Activated CD4-positive, alpha-beta memory T cell treated with anti-CD3 and anti-CD28 coated beads for 36 hours (primary cell): ENCODE results near the gene LKAAEAR1. TPM values are rescaled to one million over a fixed set of nuclear protein-coding genes. Genes with fewer than 3 reads are reported as not detected.
A peak's percentile ranks its signal among the peaks of the same experiment; 100 is the strongest.

ENCODE experiments used
- CTCF ChIA-PET: fragments of 350-600 bp; sonication (Branson Sonifier 250); formaldehyde crosslinking; loops from one replicate; lab custom pipeline; 2021; ENCODE audit warnings: antibody characterized with exemption, inconsistent platforms; lab: Charles Lee
- POLR2A ChIA-PET: fragments of 350-600 bp; sonication (Branson Sonifier 250); formaldehyde crosslinking; loops from one replicate; lab custom pipeline; 2021; ENCODE audit warnings: antibody characterized with exemption; lab: Charles Lee
- DNase-seq: peaks from one replicate; pipeline ENCODE4 v3.0.0-alpha.2; 2020
- H3K27ac Mint-ChIP-seq: one replicate; pipeline ENCODE4 v1.8.0; 2021; ENCODE audit warnings: mixed read lengths
- H3K27me3 Mint-ChIP-seq: one replicate; pipeline ENCODE4 v1.8.0; 2021; ENCODE audit warnings: mixed read lengths
- H3K36me3 Mint-ChIP-seq: one replicate; pipeline ENCODE4 v1.8.0; 2021; ENCODE audit warnings: mixed read lengths
- H3K4me1 Mint-ChIP-seq: one replicate; pipeline ENCODE4 v1.8.0; 2021; ENCODE audit warnings: low read depth, mixed read lengths
- H3K4me3 Mint-ChIP-seq: one replicate; pipeline ENCODE4 v1.8.0; 2021; ENCODE audit warnings: mild to moderate bottlenecking, mixed read lengths
- H3K9me3 Mint-ChIP-seq: one replicate; pipeline ENCODE4 v1.8.0; 2021; ENCODE audit warnings: mixed read lengths
- intact Hi-C: fragments of 100-400 bp; cut with micrococcal nuclease; formaldehyde crosslinking; loops from one replicate; pipeline ENCODE4 v1.15.1; 2023
- total RNA-seq, 2 experiments: library from RNA; stranded (reverse); gene quantifications; one replicate each; pipeline ENCODE4 v1.2.3, GENCODE V29; 2021

LKAAEAR1 gene
- total RNA-seq, 2 experiments from 2014 or later: not detected

DNA sequence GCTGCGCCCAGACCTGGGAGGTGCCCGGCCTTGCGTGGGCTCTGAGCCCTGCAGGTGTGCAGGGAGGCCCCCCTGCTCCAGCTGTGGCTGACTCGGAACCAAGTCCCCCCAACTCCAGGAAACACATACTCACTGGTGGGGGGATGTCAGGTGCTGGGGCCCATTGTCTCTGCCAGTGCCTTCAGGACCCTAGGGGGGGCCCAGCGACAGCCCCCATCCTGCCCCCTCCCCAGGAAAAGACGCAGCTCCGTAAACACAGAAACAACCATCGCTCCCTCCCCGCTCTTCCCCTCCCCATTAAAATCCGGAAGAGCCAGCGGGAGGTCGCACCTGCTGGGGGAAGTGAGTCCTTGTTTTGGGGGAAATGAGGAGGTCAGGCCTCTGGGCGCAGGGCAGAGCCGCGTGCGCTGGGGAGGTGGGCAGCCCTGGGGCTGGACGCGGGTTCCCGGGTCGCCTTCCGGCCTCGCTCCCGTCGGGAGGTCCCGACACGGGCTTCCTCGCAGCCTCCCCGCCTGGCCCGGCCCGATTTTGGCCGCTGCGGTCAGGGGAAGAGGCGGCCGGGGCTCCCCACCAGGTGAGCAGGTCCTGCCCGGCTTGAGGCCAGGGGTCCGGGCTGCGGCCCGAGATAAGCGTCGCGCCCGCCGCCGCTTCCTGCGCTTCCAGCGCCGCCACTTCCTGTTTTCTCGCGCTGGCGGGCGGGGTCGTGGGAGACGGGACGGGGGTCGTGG is 42.0 kb downstream of the LKAAEAR1 start:
- ChIA-PET CTCF (interaction anchor here (1.6 to 5.0 kb wide), 3 partner anchors 20 to 78 kb away, joined by 4 to 59 read pairs (median 47); partner anchors contain the start of genes PRPF6, SAMD10 and TCEA2), POLR2A (interaction anchor here (1.6 kb wide), 1 partner anchor 20 kb away, joined by 4 read pairs; the partner anchor contains the start of gene TCEA2)
- Mint-ChIP-seq H3K4me1 (peaks cover 12% of the 10 kb centered on the region), H3K27me3 (peaks cover 14% of the 10 kb centered on the region), H3K27ac (peak overlapping the region; percentile 65), H3K4me3 (peak overlapping the region; percentile 74), H3K9me3 (no peaks in the 10 kb centered on the region), H3K36me3 (no peaks in the 10 kb centered on the region)
- no peak for DNase-seq
- intact Hi-C loops: no loop called here

- intact Hi-C loops: no loop called here
- H3K4me3 Mint-ChIP-seq: peak overlapping the region; percentile 74
- H3K36me3 Mint-ChIP-seq: no peaks in the 10 kb centered on the region
- CTCF ChIA-PET: interaction anchor here (0.8 to 5.0 kb wide), 5 partner anchors 9 to 78 kb away, joined by 3 to 59 read pairs (median 8); partner anchors contain the start of genes PRPF6, SAMD10 and TCEA2
- H3K4me1 Mint-ChIP-seq: peaks cover 14% of the 10 kb centered on the region
- no peak overlapping the region for H3K27ac Mint-ChIP-seq
- no peak for DNase-seq
- POLR2A ChIA-PET: no interaction called here
- no peaks in the 10 kb centered on the region for H3K9me3 Mint-ChIP-seq
- peaks cover 9% of the 10 kb centered on the region for H3K27me3 Mint-ChIP-seq
Measured at GRCh38 chr20:64041781-64042053, 42.5 kb downstream of the LKAAEAR1 start.

GRCh38 chr20:64041040-64041780 is 43.0 kb downstream of the LKAAEAR1 start:
- POLR2A ChIA-PET: interaction anchor here (1.4 kb wide), 1 partner anchor 14 kb away, joined by 5 read pairs; no protein-coding TSS in a partner anchor
- CTCF ChIA-PET: interaction anchor here (0.8 to 5.8 kb wide), 7 partner anchors 9 to 79 kb away, joined by 3 to 59 read pairs (median 18); partner anchors contain the start of genes PRPF6, RGS19, SAMD10 and TCEA2
- no peaks in the 10 kb centered on the region for H3K36me3 Mint-ChIP-seq
- peaks cover 19% of the 10 kb centered on the region for H3K4me1 Mint-ChIP-seq
- peak overlapping the region; percentile 74 for H3K4me3 Mint-ChIP-seq
- H3K27me3 Mint-ChIP-seq: peaks cover 6% of the 10 kb centered on the region
- no peaks in the 10 kb centered on the region for H3K9me3 Mint-ChIP-seq
- no peak for DNase-seq
- intact Hi-C loops: no loop called here
- H3K27ac Mint-ChIP-seq: no peak overlapping the region

- no peaks in the 10 kb centered on the region for H3K9me3 Mint-ChIP-seq
- DNase-seq: no peak
- H3K27me3 Mint-ChIP-seq: peaks cover 2% of the 10 kb centered on the region
- H3K4me3 Mint-ChIP-seq: peak overlapping the region; percentile 39
- POLR2A ChIA-PET: interaction anchor here (1.4 kb wide), 1 partner anchor 14 kb away, joined by 5 read pairs; no protein-coding TSS in a partner anchor
- intact Hi-C loops: no loop called here
- H3K36me3 Mint-ChIP-seq: peaks cover under 1% of the 10 kb centered on the region
- H3K4me1 Mint-ChIP-seq: peaks cover 26% of the 10 kb centered on the region
- H3K27ac Mint-ChIP-seq: no peak overlapping the region
- CTCF ChIA-PET: interaction anchor here (0.7 to 5.8 kb wide), 14 partner anchors 8 to 216 kb away, joined by 3 to 59 read pairs (median 8); partner anchors contain the start of genes LKAAEAR1, PCMTD2, PRPF6 and RGS19
Measured at GRCh38 chr20:64040231-64041039, 43.8 kb downstream of the LKAAEAR1 start.

GRCh38 chr20:64039293-64040160 is 44.7 kb downstream of the LKAAEAR1 start:
- Mint-ChIP-seq H3K4me1 (peaks cover 35% of the 10 kb centered on the region), H3K36me3 (peaks cover 1% of the 10 kb centered on the region), H3K27ac (no peak overlapping the region), H3K9me3 (no peaks in the 10 kb centered on the region), H3K4me3 (peak overlapping the region; percentile 60), H3K27me3 (peaks cover 2% of the 10 kb centered on the region)
- ChIA-PET POLR2A (interaction anchor here (1.7 kb wide), 1 partner anchor 18 kb away, joined by 5 read pairs; no protein-coding TSS in a partner anchor), CTCF (interaction anchor here (0.6 to 5.8 kb wide), 29 partner anchors 7 to 519 kb away, joined by 3 to 59 read pairs (median 6); partner anchors contain the start of genes LKAAEAR1, PCMTD2, PPDPF and PRPF6)
- intact Hi-C loops: loop anchor here (1.0 kb wide), 2 partner anchors 18 to 81 kb away; no protein-coding TSS in a partner anchor
- no peak for DNase-seq

GRCh38 chr20:64038565-64039292 is 45.5 kb downstream of the LKAAEAR1 start:
- Mint-ChIP-seq H3K27ac (no peak overlapping the region), H3K4me3 (peak overlapping the region; percentile 60), H3K9me3 (no peaks in the 10 kb centered on the region), H3K4me1 (peaks cover 43% of the 10 kb centered on the region), H3K27me3 (peaks cover 2% of the 10 kb centered on the region), H3K36me3 (peaks cover 6% of the 10 kb centered on the region)
- ChIA-PET CTCF (interaction anchor here (0.6 to 5.8 kb wide), 42 partner anchors 8 to 596 kb away, joined by 3 to 59 read pairs (median 5); partner anchors contain the start of genes LKAAEAR1, PCMTD2, PPDPF and PRPF6), POLR2A (interaction anchor here (0.7 to 1.7 kb wide), 4 partner anchors 18 to 174 kb away, joined by 3 to 13 read pairs (median 4); partner anchors contain the start of genes PRPF6, SAMD10, TCEA2 and TPD52L2)
- intact Hi-C loops: loop anchor here (1.0 kb wide), 3 partner anchors 19 to 82 kb away; no protein-coding TSS in a partner anchor
- peak; percentile 84 for DNase-seq

DNA sequence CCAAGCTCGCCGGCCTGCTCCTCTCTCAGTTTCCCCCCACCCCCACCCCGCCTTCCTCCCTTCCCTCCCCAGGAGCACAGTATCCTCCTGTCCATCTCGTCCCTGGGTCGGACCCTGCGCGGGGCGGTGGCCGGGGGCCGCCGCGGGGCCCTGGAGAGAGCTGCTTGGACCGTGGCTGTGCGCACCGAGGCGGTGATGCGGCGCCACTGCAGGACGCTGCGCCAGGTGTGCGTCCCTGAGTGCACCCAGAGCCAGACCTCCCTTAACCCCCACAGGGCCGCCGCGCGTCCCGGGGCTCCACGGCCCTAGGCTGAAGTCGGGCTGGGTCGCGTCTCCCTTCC is 46.0 kb downstream of the LKAAEAR1 start:
- H3K4me3 Mint-ChIP-seq: no peak overlapping the region
- no peak for DNase-seq
- POLR2A ChIA-PET: interaction anchor here (0.7 to 1.7 kb wide), 4 partner anchors 19 to 173 kb away, joined by 3 to 13 read pairs (median 4); partner anchors contain the start of genes PRPF6, SAMD10, TCEA2 and TPD52L2
- peaks cover 2% of the 10 kb centered on the region for H3K27me3 Mint-ChIP-seq
- peaks cover 9% of the 10 kb centered on the region for H3K36me3 Mint-ChIP-seq
- peaks cover 44% of the 10 kb centered on the region for H3K4me1 Mint-ChIP-seq
- H3K9me3 Mint-ChIP-seq: no peaks in the 10 kb centered on the region
- no peak overlapping the region for H3K27ac Mint-ChIP-seq
- CTCF ChIA-PET: interaction anchor here (0.7 to 5.8 kb wide), 32 partner anchors 9 to 596 kb away, joined by 3 to 59 read pairs (median 6); partner anchors contain the start of genes LKAAEAR1, PRPF6, PTK6 and RGS19
- intact Hi-C loops: loop anchor here (1.0 kb wide), 1 partner anchor 58 kb away; no protein-coding TSS in a partner anchor

DNA sequence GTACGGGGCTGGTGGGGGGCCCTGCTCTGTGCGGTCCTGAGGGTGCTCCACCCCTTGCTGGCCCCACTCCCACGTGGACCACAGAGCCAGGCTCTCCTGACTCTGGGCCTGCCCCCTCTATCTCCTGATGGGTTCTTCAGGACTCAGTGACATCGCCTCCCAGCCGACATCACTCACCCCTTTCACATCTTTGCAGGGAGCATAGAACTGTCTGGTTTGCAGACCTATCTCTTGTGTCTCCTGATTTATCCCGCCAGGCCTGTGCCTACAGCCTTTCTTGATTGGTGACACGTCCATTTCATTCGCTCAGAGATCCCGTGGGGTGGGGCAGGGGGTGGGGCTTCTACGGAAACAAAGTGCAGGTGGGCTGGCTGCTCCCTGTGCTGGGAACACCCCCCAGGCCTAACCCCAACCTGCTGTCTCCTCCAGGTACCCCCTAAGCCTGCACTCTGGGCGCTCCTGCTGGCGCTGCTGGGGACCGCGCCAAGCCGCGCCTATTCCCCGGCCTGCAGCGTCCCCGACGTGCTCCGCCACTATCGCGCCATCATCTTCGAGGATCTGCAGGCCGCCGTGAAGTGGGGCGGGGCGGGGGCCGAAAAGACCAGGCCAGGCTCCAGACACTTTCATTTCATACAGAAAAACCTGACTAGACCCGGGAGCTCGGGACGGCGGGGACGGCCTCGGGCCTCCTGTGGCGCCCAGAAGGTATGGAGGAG is 46.5 kb downstream of the LKAAEAR1 start:
- H3K4me3 Mint-ChIP-seq: peak overlapping the region; percentile 55
- intact Hi-C loops: loop anchor here (1.0 kb wide), 1 partner anchor 57 kb away; no protein-coding TSS in a partner anchor
- peaks cover 2% of the 10 kb centered on the region for H3K27me3 Mint-ChIP-seq
- no peaks in the 10 kb centered on the region for H3K9me3 Mint-ChIP-seq
- POLR2A ChIA-PET: interaction anchor here (0.9 to 1.7 kb wide), 4 partner anchors 20 to 173 kb away, joined by 3 to 13 read pairs (median 4); partner anchors contain the start of genes PRPF6, SAMD10 and TPD52L2
- CTCF ChIA-PET: interaction anchor here (0.5 to 5.8 kb wide), 27 partner anchors 11 to 595 kb away, joined by 3 to 59 read pairs (median 6); partner anchors contain the start of genes LKAAEAR1, PRPF6, PTK6 and SAMD10
- peak overlapping the region; percentile 64 for H3K27ac Mint-ChIP-seq
- DNase-seq: peak; percentile 38
- peaks cover 44% of the 10 kb centered on the region for H3K4me1 Mint-ChIP-seq
- H3K36me3 Mint-ChIP-seq: peaks cover 9% of the 10 kb centered on the region

DNA sequence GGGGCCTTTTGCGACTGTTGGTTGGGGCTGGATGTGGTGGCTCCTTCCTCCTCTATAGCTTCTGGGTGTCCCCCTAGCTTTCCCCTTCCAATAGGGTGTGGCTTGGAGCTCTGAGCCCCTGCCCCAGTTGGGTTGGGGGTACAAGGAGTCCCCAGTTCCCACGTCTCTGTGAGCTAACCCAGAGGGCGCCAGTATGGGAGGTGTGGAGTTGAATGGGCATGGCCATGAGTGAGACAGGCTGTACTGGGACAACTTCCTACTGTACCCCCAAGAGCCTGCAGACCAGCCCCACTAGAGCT is 47.0 kb downstream of the LKAAEAR1 start:
- H3K4me3 Mint-ChIP-seq: no peak overlapping the region

More for the DNA sequence above, 47.0 kb downstream of the LKAAEAR1 start:
- intact Hi-C loops: no loop called here
- Mint-ChIP-seq H3K27ac (no peak overlapping the region), H3K4me1 (peaks cover 43% of the 10 kb centered on the region), H3K27me3 (peaks cover 2% of the 10 kb centered on the region), H3K36me3 (peaks cover 9% of the 10 kb centered on the region), H3K9me3 (no peaks in the 10 kb centered on the region)
- POLR2A ChIA-PET: interaction anchor here (1.1 kb wide), 1 partner anchor 56 kb away, joined by 3 read pairs; the partner anchor contains the start of gene PRPF6
- CTCF ChIA-PET: interaction anchor here (0.5 to 5.8 kb wide), 7 partner anchors 22 to 66 kb away, joined by 3 to 38 read pairs (median 3); no protein-coding TSS in a partner anchor
- no peak for DNase-seq
